HG03025 (cell line): ENCODE data around the gene FAM216B.
"Not testable (repeated sequence)": the region's sequence is repeated elsewhere in the genome, so short reads cannot be mapped to it uniquely, and the experiment has no call there.

ENCODE experiments used
- ATAC-seq: cut with Tn5 transposase; IDR thresholded peaks from one replicate; pipeline ENCODE4 v1.9.1; 2021; ENCODE audit warnings: mild to moderate bottlenecking, moderate library complexity; ENCODE audit not compliant: unreplicated experiment, low FRiP score

The FAM216B gene

DNA sequence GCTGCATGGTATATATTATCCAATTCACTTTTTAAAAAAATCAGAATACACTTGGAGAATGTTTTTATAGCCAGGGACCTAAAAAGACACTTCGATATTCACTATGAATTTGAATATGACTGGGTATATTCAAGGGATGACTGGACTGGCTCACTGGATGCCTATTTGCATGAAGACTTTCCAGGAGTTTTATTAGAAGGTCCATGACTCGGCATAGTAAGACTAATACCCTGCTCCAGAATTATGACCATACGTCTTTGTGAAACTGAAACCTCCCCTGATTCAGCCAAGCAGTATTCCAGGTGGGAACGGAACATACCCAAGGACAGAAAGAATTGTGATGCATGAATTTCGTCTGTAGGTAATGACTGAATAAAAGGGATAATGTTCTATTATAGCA, 3.9 kb upstream of the FAM216B start:
- ATAC-seq: no peak

DNA sequence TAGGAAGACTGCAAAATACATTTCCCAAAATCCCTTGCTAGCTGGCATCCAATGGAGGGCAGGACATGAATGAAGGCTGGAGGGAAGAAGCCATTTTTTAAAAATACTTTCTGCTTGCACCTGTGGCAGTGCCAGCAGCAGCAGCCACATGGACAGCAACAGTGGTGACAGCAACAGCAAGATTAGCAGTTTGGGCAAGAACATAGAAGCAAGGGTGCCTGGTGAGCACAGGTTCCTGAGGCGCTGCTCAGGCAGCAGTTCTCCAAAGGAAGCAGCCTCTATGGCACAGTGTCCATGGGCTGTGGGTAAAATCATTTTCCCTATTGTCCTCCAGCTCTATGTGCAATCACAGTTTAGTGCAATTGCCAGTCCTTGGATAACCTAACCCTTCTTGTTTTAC, 1.3 kb upstream of the FAM216B start:
- ATAC-seq: no peak

DNA sequence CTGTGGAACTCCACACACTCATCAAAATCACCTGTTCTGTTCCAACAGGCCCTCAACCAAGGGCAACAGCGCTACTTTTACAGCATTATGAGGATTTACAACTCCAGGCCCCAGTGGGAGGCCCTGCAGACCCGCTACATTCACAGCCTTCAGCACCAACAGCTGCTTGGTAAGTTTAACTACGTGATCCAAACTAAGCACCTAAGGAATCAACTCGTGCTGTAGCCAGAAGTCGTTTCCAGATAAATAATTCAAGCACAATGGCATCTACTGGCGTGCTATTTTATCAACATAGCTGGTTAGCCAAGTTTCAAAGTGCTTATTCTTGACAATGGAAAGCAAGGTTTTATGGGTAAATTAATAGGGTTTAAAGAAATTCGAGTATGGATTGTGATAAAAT, 5.3 kb downstream of the FAM216B start:
- ATAC-seq: no peak

DNA sequence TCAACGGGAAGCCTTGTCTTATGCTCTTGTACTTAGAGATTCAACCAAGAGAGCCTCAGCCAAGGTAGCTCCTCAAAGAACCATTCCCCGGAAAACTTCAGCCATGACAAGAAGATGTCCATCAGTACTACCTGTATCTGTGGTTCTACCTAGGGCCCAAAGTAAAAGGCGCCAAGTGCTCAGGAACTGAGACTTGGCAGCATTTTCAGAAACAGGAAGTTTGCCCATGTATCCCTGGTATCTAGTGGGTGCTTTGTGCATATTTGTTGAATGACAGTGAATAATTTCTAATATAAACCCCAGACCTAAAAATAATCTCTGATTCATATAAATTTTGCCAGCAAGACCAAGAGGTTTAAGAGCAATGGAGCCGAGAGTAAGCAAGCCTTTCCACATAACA, 7.2 kb downstream of the FAM216B start:
- ATAC-seq: no peak

DNA sequence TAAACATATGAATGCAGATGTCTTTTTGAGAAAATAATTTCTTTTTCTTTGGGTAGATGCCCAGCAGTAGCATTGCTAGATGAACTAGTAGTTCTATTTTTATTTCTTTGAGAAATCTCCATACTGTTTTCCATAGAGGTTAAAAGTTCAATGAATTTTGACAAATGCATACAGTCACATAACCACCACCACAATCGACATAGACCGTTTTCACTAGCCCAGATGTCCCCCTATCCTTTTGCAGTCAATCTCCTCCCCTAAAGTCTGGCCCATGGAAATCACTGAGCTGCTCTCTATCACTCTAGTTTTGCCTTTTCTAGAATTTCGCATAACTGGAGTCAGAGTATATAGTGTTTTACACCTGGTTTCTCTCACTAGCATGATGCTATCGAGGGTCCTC, 10.8 kb downstream of the FAM216B start:
- ATAC-seq: no peak

DNA sequence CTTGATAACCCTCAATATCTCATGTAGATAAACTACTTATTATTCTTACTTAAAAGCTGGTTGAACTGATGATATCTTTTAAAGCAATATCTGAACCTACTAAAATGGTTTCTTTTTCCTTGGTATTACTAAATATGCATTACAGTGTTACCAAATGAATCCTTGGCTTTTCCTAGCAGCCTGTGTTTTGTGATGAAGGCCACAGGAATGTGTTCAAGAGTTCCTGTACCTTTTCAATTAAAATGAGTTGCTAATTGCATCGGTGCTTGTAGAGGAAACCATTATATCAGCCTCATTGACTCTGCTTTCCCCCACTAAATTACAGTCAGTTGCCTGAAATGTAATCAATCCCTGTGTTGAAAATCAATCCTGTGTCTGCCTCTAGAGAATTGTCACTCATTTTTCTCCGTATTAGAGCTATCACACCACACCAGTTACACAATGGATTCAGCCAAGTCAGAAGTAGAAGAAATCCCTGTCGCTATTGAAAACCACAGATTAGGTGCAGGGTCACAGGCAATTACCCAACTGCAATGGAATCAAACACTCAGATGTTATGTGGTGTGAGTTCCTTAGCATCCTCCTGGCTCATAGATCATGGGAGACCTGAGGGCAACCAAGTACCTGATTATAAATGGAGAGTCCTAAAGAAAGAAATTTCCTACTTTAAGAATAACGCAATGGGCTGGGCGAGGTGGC, 13.3 kb downstream of the FAM216B start:
- ATAC-seq: no peak

DNA sequence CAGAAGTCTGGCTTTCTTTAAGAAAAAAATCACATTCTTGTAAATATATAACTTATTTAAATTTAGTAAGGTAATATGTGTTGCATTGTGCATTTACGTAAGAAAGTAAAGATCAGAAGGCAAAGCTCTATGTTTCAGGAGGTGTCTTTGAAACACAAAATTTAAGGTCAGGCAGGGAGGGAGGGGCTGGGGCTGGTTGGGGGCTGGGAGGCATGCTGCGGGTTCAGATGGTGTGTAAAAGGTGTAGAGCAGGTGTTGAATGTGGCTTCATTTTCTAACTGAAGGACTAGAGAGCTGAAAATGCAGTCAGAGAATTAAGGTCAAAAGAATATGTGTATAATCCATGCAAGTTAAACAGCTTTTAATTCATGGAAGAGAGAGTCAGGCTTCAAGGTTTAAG, 14.3 kb downstream of the FAM216B start:
- ATAC-seq: no peak

DNA sequence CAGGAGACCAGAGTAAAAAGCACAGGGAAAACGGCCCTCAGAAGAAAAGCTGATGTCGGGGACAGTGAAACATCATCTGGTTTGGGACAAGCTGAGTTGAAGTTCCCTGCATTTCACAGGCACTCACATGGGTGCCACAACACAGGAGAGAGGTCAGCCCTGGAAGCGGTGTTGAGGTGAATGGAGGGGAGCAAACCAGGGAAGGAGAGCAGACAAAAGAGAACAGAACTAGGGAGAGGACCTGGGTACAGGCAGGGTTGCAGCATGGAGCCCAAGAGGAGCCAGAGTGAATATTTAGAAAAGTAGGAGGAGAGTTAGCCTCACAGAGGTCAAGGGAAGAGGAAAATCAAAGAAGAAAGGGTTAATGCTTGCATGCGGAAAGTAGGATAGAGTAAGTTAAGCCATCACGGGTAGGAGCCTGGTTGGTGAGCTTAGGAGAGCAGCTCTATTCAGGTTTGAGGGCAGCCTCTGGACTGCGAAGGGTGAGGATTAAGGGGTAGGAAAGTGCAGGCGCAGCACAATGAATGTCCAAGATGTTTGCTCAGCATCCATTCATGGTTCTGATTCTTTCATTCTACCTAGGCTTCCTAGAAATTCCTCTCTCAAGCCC, 15.5 kb downstream of the FAM216B start:
- no peak for ATAC-seq

DNA sequence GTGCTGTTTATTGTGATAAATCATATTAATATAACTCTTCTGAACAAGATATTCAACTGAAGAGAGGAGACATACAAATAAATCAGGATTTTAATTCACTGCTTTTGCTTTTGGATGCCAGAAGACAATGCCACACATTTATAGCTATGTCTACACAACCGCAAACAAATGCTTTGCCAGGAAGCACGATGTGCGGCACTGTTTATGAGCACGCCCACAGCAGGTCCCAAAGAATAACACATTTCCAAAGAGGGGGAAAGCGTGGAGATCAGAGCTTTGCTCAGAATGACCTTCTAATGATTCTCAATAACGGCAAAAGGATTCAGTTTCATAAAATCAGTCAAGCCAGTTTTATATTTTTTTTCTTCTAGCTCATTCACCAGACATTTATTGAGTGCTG, 16.7 kb downstream of the FAM216B start:
- ATAC-seq: no peak

DNA sequence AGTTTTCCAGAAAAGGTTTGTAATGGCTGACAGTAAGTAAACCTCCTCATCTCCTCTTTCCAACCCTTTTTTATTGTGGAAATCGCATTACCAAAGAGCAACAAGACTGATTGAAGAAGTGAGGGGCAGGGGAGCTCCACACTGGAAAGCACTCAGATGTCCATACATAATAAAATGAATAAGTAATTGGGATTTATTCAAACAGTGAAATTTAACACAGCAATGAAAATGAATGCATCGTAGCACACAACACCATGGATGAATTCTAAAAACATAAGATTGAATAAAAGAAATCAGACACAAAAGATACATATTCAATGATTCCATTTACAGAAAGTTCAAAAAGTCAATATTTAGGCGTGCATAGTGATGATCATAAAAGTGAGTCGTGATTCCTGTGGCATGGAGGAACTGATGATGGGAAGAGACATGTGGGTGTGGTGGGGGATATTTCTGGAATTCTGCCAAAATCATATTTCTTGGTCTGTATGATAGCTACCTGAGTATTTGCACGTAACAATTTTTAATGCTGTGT, 18.8 kb downstream of the FAM216B start:
- ATAC-seq: no peak

DNA sequence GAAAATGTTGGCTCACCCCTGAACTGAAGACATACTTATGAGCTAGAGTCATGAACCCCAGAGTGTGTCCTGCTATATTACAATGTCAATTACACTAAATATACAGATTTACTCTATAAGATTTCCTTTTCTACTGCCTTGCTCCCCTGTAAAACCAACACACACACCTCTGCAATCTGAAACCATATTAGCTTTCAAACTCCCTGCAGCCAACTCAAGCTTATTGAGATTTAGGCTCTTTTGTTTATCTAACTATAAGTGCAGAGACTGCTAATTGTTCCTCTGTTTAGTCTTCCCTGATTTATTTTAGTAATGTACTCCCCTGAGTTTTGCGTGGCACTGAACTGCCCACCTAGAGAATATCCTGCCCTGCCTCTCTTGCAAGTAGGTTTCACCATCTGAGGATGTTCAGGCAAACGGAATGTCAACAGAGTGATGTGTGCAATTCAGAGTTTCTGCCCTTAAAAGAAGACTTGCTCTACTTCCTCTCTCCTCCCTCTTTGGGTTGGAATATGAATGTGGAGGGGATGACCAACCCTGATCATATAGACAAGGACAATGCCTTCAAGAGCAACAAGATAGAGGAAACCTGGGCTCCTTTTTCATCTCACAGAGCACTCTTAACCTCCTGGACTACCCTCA, 22.3 kb downstream of the FAM216B start:
- peak; percentile 28 for ATAC-seq

DNA sequence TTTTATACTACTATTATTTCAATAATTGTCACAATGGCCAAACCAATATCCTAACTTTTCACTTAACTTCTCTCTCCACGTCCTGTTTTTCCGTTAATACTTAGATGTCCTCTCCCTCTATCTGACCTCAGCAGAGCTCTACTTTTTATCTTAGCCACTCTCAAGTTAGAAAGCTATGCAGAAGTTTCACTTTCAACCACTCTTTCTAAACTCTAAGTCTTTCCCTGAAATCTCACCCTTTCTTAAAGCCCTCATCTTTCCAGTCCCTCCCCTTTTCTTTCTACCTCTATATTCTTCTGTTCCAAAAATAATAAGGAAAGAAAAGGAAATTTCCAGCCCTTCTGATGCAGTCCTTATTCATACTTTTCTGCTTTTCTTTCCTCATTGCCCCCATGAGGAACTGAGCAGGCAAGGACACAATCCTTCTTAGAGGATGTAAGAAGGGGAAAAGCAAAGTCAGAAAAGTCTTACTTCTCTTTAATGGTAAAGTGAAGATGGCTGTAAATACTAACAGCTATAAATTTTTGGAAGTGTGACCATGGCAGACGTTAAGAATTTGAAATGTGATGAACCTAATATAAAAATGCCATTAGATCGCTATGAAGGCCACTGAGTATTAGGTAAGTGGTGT, 23.0 kb downstream of the FAM216B start:
- ATAC-seq: peak; percentile 78

DNA sequence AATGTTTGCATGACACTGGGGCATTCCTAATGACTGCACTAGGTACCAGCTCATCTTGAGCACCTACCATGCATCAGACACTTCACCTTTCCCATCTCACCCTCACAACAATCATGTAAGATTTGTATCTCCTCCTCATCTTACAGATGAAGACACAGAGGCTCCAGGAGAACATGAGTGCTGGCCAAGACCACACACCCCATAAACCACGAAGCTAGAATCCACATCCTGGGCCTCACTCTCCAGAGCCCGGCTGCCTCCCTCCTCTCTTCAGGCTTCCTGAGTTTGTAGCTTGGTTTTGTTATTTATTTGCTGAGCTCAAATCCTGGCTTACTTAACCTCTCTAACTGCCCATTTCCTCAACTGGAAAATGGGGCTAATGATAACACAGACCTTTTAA, 25.9 kb downstream of the FAM216B start:
- ATAC-seq: no peak

DNA sequence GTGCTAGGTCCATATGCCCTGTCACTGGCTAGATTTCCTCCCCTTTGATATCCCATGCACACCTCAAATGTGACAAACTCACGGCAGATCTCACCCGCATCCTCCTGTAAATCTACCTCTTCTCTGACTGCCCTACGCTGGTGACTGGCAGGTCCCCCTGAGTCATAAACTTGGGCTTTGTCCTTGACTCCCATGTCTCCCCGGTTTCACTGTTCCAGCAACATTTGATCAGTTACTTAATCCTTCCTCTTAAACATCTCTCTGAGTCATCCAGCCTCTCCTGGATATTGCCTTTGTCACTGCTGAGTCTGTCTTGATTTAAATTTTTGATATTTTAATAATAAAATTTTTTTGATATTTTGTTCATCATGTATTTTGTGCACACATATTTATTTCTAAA, 26.5 kb downstream of the FAM216B start:
- ATAC-seq: no peak

DNA sequence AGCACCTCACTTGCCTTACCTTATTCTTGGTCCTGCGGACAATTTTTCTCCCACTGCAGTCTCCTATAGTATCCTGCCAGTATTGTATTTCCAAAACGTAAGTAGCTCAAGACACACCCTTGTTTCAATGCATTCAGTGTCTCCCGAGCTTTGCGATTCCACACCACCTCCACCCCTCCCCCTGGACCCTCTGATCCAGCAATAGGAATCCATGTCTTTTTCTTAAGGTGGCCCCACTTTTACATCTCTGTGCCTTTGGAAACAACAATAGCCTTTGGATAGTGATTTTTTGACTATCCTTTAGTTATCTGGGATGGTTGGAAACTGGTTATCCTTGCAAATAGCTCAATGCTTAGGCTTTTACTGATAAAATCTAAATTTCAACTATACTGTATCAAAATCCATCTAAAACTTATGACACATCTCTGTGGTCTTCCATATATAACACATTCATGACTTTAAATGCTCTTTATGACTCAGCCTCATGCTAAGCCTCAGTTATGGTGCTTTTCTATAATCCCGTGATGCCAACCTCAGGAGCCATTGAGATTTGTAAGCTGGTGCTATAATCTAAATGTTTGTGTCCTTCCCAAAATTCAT, 27.1 kb downstream of the FAM216B start:
- no peak for ATAC-seq

DNA sequence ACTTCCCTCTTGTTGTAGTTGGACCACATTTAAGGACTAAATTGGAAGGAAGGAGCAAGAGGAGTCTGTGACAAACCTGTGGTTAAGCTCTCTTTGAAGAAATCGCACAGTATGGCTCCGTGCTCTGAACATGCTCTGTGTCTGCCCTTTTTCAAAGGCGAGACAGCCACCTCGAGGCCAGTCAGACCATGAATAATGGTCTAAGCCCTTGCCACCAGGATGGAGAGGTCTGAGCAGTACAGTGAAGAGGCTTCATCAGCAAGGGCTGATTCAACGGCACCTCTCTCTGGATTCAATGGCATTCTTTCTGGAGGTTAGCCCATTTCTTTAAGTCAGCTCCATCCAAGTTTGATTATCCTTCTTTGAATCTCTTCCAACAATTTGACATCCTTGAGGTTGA, 30.9 kb downstream of the FAM216B start:
- ATAC-seq: no peak

DNA sequence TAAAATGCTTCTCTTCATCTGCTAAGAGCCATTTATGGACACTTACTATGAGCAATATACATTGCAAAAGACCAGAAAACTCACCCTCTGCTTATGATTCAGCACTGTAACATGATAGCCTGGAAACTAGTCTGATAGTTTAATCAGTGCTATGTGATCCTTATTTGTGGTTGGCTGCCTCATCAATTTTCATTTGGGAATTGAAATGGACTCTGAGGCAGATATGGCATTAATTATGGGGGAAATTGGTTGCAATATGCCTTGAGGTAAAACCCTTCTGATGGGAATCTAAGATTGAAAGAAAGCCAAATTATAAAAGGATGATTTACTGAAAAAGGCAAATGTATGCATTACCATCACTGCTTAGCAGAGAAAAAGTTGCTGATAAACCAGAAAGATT, 33.5 kb downstream of the FAM216B start:
- ATAC-seq: no peak

DNA sequence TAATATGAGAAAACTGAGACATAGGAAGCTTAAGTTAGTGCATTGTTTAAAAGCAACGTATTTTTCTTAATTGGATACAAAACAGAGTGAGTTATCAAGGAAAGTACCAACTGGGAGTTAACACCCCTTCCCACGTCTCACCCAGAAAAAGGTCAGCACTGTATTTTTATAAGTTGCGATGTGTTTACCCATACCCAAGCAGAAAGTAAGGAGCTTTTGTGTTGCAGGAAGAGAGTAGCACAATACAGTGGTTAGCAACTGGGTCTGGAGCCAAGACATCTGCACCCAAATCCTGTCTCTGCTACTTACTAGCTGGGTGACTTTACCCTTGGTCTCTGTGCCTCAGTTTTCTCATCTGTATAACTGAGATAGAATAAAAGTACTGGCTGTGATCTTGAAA, 34.3 kb downstream of the FAM216B start:
- ATAC-seq: no peak

DNA sequence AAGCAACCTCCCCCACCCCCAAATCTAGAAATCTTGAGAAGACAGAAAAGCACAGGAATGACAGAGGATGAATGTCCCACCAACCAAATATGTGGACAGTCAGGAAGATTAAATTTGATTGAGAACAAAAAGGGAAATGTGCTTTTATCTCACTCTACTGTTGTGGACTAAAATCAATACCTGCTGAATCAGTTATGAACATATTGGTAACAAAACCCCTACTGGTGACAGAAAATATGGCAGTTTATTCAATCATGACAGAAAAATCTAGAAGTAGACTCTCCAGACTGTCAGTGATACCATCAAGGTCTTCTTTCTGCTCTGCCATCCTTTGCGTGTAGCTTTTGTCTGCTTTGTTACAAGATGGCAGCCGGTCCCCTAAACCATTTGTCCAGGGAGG, 35.2 kb downstream of the FAM216B start:
- no peak for ATAC-seq

DNA sequence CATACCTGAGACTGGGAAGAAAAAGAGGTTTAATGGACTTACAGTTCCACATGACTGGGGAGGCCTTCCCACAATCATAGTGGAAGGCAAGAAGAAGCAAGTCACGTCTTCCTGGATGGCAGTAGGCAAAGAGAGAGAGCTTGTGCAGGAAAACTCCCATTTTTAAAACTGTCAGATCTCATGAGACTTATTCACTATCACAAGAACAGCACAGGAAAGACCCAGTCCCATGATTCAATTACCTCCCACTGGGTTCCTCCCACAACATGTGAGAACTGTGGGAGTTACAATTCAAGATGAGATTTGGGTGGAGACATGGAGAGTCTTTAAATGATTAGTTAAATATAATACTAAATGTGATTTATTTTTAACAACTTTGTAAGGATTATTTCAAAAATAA, 38.3 kb downstream of the FAM216B start:
- ATAC-seq: not testable (repeated sequence)

DNA sequence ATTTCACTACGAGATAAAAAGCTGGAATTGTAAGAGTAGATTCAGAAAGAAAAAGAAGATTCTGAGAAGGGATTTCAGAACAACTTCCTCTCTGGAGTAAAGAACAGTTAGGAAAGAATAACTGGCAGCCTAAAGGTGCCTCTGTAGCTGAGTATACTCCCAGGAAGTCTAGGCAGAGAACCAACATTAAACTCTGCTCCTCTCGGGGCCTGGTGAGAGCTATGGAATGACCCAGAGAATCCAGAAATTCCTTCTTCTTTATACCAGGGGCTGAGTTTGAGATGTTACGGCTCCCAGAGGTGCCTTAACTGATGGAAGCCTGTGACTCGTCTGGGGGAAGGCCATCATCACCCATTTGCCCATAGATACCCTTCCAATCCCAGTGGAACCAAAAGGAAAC, 39.1 kb downstream of the FAM216B start:
- ATAC-seq: no peak
